ENCODE measurements around the gene NRG2.

- TF ChIP-seq CTCF (IDR thresholded peaks at IDR 0.05; ENCODE audit: insufficient read depth, low read length, poor library complexity, severe bottlenecking) (no peak), EZH2phosphoT487 (conservative IDR thresholded peaks at IDR 0.05; ENCODE audit: low read length) (no peak)
Measured at GRCh38 chr5:139958432-139959148, 84.5 kb downstream of the NRG2 start.
